GM18907 (cell line): Measurements from ENCODE around the gene CRMP1.

Experiments used
- ATAC-seq: cut with Tn5 transposase; IDR thresholded peaks from one replicate; pipeline ENCODE4 v1.9.1; 2021; ENCODE audit warnings: mild to moderate bottlenecking, moderate library complexity; ENCODE audit not compliant: unreplicated experiment

Gene CRMP1

DNA sequence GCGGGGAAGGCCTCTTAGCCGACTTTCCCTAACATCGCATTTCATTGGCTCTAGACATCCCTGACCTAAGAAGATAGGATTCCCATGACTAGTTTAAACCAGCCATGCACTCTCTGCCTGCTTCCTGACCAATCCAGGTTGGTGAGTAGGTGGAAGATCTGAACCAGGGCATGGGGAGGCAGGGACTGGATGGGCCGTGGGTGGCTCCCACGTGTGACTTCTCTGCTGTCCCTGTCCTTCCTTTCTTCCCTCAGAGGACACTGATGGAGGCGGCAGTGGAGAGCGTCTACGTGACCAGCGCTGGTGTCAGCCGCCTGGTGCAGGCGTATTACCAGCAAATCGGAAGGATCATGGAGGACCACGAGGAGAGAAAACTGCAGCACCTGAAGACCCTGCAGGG is 91.2 kb downstream of the CRMP1 start:
- ATAC-seq = no peak

DNA sequence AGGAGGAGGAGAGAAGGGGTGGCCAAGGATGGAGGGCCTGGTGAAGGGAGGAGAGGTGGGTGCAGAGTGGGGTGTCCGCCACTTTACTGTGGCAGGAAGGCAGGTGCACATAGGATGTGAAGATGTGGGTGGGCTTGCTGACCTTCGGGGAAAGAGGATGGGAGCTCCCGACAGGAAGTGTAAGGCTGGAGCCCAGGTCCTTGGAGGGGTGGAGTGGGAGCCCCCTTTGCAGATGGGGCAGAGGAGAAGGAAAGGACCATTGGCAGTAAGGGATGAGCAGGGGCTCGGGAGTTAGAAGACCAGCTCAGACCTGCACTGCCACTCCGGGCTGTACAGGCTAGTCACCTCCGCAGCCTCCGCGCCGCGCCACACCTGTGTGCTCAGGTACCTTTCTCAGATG is 92.4 kb downstream of the CRMP1 start:
- no peak for ATAC-seq

DNA sequence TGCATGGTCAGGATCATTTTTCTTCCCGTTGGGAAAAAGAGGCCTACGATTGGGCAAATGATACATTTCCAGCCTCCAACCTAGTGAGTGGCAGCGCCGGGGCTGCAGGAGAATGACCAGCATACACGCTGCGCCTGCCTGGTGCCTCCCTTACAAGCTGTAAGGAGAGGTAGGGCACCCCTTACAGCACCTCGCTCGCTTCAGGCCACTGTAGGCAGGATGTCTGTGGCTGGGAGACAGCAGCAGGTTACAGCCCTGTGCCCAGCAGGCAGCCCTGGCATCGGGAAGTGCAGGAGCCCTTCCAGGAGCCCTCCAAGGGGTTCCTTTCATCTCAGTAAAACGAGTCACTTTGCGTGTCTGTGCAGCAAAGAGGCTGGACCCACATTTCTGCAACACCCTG is 93.5 kb downstream of the CRMP1 start:
- no peak for ATAC-seq

DNA sequence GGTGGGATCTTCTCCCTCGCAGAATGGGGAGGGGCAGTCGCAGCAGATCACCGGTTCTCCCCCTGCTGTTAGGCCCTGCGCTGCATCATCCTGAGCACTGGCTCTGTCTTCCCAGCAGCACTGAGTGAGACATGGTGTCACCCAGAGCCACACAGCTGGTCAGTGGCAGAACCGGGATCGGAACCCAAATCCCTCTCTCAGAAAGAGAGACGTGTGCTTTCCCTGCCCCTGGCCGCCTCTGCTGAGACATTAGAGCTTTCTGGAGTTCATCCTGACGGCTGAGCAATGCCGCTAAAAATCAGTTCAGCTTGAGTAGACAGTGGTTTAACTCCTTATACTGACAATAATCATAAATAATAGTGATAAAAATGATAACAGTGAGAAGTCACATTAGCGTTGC is 93.9 kb downstream of the CRMP1 start:
- no peak for ATAC-seq

DNA sequence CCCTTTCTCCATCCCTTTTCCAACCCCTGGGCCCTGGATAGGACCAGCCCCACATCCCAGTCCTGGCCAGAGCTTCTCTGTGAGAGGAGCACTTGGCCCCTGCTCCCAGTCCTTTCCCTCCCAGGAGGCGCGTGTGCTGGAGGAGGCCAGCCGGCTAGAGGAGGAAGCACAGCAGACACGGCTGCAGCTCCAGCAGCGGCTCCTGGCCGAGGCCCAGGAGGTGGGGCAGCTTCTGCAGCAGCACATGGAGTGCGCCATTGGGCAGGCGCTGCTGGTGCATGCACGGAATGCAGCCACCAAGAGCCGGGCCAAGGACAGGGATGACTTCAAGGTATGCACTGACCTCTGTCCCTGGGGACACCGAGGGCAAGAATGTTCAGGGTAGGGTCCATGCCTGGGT is 94.4 kb downstream of the CRMP1 start:
- no peak for ATAC-seq

DNA sequence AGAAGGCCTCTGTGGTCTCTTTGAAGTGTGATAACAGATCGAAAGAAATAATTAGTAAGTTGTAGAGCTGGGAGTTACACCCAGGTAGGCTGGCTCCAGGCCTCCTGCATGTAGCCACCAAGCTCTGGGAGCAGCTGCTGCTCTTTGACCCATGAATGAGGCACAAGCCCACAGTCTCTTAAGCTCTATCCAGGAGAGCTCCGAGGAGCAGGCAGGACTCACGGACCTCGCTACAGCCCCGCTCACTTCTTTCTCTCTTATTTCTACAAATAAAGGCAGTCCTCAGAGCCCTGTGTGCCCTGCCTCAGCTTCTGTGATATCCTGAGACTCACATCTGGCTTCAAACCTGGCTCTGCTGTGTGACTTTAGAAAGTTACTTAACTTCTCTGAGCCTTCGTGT is 95.0 kb downstream of the CRMP1 start:
- ATAC-seq = no peak

DNA sequence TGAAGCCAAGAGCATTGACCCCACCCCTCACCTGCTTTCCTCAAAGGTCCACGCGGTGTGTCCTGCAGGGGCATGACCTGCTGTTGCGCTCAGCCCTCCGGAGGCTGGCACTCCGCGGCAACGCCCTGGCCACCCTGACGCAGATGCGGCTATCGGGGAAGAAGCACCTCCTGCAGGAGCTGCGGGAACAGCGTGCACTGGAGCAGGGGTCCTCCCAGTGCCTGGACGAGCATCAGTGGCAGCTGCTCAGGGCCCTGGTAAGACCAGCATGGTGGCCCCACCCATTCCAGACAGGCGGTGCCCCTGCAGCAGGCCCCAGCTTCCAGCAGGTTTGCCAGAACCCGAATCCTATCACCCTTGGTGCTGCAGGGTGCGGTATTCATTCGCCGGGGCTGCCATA is 95.9 kb downstream of the CRMP1 start:
- ATAC-seq = no peak

DNA sequence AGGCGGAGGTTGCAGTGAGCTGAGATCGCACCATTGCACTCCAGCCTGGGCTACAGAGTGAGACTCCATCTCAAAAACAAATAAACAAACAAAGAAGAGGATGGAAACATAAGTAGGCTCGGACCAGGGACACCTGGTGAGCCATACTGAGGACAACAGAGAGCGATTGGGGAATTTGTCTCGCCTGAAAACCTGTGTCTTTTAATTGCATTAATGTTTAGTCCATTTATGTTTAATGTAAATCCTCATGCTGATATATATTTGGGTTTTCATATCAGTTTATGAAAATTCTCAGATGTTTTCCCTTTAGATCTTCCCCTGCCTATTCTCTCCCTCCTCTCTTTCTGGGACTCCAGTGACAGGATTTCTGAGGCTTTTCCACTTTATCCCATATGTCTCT is 97.3 kb downstream of the CRMP1 start:
- no peak for ATAC-seq

DNA sequence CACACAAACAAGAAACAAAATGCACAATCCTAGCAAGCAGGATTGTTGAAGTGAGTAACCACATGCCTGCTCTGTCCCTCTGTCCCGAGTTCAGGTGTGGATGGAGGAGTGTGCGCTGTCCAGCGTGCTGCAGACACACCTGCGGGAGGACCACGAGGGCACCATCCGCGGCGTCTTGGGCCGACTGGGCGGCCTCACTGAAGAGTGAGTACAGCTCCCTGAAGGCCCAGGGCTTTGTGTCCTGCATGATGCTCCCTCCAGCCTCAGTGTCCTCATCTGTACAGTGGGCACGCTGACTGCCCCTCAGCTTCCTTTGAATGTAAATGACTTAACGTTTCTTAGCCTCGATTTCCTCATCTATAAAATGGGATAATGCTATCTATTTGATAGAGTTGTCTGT is 99.4 kb downstream of the CRMP1 start:
- no peak for ATAC-seq

DNA sequence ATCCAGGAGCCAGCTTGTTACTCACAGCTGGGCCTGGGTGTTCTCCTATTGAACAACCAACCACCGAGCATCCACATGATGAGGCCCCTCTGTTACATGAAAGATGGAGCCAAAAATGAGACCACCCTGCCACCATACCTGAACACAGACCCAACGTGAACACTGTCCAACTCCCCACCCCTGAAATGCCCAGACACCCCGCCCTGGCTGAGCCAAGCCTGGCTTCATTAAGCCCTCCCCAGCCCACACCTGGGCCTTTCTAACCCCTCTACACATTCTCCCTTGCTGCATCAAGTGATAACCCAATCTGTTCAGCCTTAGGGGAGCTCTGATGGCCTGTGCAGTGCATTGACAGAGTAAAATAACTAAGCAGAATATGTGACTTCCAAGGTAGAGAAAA is 101.2 kb downstream of the CRMP1 start:
- ATAC-seq = no peak

DNA sequence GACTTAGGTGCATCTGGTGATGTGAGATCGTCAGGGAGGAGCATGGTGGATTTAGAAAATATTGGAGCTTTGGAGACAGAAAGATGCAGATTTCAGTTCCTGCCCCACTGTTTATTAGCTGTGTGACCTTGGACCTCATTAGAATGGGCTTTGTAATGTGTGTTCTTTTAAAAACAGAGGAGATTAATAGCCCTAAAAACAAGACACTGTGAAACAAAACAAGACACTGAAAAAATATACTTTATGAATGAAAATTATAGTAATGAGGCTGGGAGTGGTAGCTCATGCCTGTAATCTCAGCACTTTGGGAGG is 102.4 kb downstream of the CRMP1 start:
- ATAC-seq = no peak

DNA sequence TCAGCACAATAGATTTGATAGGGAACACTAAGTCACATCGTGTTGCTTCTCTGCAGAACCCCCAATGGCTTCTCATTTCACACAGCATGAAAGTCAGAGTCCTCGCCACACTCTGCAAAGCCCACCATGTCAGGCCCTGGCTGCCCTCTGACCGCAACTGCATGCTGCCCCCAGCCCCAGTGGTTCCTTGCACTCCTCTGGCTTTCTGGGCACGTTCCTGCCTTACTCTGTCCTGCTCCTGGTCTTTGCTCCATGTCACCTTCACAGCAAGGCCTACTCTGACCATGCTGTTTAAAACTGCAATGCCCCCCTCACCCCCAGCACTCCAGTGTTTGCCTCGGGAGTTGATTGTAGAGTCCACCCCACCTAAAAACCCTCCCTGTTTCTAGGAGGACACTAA is 103.7 kb downstream of the CRMP1 start:
- ATAC-seq = no peak

DNA sequence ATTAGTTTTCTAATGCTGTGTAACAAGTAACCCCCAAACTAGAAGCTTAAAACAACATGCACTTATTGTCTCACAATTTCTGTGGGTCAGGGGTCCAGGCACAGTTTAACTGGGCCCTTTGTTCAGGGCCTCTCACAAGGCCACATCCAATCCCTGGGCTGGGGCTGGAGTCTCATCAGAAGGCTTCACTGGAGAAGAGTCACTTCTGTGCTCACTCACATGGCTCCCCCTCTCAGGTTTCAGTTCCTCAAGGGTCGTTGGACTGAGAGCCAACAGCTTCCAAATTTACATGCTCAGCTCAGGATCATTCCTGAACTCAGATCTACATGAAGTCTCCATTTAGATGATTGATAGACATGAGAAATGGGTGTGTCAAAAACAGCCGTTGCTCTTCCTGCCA is 104.7 kb downstream of the CRMP1 start:
- ATAC-seq = no peak

DNA sequence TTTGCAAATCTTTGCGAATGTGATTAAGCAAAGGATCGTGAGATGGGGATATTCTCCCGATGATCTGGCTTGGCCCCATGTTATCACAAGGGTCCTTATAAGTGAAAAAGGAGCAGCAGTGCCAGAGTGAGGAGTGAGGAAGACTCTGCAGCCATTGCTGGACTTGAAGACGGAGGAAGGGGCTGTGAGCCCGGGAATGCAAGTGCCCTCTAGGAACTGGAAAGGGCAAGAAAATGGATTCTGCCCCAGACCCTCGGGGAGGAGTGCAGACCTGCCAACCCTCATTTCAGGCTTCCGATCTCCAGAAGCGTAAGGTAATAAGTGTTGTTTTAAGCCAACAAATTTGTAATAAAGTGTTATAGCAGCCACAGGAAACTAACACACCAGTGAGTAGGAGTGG is 105.6 kb downstream of the CRMP1 start:
- ATAC-seq = no peak

DNA sequence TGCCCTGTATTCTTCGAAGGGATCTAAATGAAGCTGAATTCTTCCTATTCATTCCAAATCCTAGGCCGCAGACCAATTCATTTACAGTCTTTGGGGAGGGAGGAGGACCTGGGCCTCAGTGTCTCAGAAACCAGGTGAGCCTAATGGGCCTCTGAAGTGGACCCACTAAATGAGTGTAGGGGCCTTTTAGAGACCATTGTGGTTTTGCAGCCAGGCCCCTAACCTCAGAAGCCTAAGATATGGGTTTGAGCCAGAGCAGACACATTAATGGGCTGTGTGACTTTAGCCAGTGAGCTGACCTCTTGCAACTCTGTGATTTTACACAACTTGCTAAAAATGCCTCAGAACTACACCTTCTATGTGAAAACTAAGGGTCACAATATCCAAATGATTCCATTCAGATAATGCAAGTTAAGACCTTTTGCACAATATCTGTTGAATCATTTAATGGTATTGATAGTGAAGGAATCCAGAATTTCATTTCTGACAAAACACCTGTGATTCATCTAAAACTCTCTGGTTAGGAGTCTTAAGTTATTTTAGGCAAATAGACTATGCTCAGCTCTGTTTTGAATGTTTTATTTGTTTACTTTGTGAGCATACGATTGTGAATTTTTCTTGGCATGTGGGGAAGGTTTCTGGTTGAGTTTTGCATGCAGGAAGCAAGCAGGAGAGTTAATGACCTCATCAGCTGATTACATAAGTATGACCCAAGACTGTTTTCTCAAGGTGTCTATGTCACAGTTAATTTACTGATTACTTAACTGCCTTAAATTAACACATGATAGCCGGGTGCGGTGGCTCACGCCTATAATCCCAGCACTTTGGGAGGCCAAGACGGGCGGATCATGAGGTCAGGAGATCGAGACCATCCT is 106.8 kb downstream of the CRMP1 start:
- ATAC-seq = no peak

DNA sequence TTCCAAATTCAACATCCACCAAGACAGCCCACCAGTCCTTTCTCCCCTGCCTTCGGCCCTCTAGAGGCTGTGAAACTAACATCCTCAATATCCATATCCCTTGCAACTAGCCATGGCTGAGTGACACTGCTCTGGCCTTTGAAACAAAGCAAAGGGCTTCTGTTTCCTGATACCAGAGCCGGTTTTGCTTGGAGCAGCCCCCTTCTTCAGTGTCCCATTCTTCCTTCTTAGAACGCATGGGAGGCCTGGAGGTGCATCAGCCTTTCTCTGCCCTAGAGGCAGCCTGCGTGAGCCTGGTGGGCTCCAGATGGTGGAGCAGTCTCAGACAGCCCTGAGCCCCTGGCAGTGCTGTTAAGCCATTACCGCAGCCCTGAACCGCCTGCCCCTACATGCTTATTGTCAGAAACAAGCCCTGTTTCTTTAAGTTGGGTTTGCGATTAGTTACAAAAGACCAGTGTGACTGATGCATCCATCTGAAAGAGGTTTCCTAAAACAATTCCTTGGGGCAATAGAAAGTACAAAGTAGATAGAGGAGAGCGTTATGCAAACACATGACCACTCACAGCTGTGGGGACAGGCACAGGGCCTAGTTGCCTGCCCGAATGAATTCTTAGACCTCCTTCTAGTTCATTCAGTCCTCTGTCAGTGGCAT is 107.8 kb downstream of the CRMP1 start:
- no peak for ATAC-seq

DNA sequence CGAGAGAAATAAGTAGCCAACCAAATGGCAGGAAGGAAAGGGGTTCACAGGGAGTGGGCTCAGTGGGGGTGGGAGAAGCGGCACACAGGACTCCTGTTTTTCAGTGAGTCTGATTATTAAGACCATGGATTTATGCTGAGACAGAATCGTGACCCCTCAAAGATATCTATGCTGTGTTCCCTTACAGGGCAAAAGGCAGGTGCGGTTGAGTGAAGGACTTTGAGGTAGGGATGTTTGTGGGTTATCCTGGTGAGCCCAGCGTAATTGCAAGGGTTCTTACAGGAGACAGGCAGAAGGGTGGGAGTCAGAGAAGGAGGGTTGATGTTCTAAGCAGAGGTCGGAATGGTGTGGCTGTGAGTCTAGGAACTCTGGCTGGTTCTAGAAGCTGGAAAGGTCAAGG is 108.9 kb downstream of the CRMP1 start:
- ATAC-seq = no peak

DNA sequence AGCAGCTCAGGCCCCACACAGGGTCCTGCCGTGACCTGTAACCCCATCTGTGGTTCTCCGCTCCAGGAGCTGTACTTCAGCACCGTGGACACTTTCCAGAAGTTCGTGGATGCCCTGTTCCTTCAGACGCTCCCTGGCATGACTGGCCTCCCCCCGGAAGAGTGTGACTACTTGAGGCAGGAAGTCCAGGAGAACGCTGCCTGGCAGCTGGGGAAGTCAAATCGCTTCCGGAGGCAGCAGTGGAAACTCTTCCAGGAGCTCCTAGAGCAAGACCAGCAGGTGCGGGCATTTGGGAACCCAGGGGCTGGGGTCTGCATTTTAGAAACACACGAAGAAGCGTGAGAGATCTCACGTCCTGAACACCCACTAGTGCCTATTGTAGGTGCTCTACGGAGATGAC is 109.4 kb downstream of the CRMP1 start:
- ATAC-seq = no peak

DNA sequence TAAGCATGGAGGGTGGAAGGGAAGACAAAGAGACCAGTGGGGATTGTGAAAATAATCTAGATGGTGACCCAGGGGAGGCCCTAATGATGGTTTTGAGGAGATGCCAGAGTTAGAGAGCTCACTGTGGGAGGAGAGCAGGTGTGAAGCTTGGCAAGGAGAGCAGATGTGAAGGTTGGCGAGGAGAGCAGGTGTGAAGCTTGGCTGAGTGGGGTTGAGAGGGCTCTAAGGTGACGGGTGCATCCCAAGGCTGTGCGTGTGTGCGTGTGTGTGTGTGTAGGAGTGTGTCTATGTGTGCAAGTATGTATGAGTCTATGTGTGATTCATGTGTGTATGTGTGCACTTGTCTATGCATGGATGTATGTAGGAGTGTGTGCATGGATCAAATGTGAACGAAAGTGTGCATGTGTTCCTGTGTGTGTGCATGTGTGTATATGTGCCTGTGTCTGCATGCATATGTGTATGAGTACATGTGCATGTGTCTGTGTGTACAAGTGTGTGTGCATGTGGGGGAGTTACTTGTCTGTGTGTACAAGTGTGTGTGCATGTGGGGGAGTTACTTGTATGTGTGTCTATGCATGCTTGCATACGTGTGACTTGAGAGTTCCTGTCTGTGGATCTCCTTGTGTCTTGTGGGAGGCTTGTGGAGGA is 109.9 kb downstream of the CRMP1 start:
- no peak for ATAC-seq

DNA sequence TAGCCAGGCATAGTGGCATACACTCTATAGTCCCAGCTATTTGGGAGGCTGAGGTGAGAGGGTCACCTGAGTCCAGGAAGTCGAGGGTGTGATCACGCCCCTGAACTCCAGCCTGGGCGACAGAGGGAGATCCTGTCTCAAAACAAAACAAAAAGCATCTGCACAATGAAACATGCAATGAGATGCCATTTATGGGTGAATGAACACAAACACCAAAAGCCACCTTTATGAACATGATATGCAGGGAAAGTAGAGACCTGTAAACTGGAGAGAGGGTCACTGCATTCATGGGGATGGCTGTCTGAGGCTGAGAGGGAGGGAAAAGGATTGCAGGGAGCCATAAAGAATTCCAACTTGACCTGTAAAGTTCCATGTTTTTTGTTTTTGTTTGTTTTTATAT is 111.2 kb downstream of the CRMP1 start:
- no peak for ATAC-seq

DNA sequence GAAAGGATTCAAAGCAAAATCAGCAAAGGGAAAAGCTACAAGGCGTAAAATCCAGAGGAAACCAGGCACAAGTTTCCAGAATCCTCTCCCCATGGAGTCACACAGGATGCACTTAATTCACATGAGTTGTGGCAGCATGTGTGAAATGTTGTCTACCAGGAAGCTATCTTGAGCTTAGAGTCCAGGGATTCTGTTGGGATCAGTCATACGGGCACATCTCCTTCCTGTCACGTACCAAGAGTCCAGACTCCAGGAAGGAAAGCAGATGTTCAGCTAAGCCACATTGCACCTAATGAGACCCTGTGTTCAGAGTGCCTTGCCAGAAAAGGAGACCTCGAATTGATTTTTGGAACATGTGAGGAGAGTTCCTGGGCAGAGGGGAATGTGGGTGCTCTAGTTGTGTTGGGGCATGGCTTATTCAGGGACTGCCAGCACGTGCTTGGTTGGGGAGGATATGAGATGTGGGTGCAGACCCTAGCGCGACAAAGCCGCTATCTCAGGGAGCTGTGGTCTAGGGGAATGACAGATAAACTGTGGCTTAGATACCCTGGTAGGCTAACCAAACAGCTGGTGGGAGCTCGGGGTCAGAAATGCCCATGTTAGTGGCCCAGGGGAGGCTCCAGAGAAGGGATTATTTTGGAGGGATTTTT is 111.9 kb downstream of the CRMP1 start:
- no peak for ATAC-seq

DNA sequence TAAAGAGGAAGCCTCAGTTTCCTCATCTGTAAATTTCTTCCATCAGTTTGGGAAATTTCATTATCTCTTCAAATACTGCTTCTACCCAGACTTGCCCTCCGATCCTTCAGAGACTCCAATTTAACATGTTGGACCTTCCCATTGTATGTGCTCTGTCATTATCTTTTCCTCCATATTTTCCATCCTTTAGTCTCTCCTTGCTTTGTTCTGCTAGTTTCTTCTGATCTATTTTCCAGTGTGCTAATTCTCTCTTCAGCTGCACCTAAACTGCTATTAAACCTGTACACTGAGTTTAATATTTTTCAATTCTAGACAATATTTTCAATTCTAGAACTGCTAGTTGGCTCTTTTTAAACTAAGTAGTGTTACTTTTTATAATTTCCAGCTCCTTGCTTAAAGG is 116.4 kb downstream of the CRMP1 start:
- no peak for ATAC-seq
